HG03469 (cell line): ENCODE measurements around the gene SELENOV.

Source experiments
- ATAC-seq: cut with Tn5 transposase; IDR thresholded peaks from one replicate; pipeline ENCODE4 v1.9.1; 2021; ENCODE audit warnings: mild to moderate bottlenecking, moderate library complexity, moderate number of reproducible peaks; ENCODE audit not compliant: unreplicated experiment

The SELENOV gene

GRCh38 chr19:39555883-39556282, 40.9 kb downstream of the SELENOV start:
- no peak for ATAC-seq

GRCh38 chr19:39557811-39558623, 43.1 kb downstream of the SELENOV start:
- no peak for ATAC-seq

GRCh38 chr19:39558624-39559117, 43.7 kb downstream of the SELENOV start:
- ATAC-seq: no peak

- no peak for ATAC-seq
These were observed 48.5 kb downstream of the SELENOV start for GRCh38 chr19:39563408-39563807.

- no peak for ATAC-seq
These were observed 51.1 kb downstream of the SELENOV start for GRCh38 chr19:39566064-39566463.

- ATAC-seq: no peak
These were observed 53.7 kb downstream of the SELENOV start for GRCh38 chr19:39568604-39569003.
